Uterus (tissue), 2 donors: ENCODE measurements around the gene PHF2.

Experiments used
- POLR2A ChIP-seq, 2 donors: fragments of 450-650 bp; IDR thresholded peaks; one replicate each; pipeline ENCODE4 v1.6.1; 2016; ENCODE audit warnings: antibody characterized with exemption in 2 of 2, mild to moderate bottlenecking in 1 of 2, moderate library complexity in 1 of 2
- TF ChIP-seq, protein P1 (sequence below), 4 experiments: fragments of 200-600 bp in 2 of 4; fragments of 450-650 bp in 2 of 4; sonication (generic) in 2 of 4; IDR thresholded peaks; one replicate each; pipeline ENCODE4 v1.5.1; 2016 to 2019; ENCODE audit warnings: antibody characterized with exemption in 4 of 4, mild to moderate bottlenecking in 2 of 4, moderate library complexity in 1 of 4

DNA sequence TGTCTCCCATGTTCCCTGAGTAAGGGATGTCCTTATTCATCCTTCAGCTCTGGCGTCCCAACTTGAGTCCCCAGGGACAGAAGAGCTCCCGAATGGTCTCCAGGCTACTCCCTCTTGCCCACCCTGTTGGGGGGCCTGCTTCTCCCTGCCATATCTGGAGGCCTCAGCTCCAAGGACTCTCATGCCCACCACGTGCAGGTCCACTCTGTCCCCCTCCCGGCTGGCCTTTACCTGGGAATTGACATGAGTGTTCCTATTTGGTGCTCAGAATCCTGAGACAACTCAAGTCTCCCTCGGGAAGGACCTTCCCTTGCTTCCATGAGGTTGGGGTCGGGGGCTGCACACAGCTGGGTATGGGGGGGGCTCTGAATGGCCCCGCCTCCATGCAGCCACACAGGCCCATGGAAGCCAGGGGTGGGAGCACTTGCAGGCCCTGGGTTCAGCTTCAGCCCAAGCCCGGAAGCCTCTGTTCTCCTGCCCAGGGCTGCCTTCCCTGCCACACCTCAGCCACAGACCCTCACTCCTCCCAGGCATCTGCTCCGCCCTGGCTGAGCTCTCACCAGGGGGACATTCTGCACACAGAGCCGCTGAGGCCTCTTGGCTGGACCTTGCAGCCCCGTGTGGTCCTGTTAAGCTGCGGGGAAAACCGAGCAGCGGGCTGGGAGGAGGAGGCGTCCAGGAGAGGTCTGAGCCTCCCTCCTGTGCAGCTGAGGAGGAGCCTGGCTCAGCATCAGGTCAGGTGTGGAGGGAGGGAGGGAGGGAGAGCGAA, 121.9 kb downstream of the PHF2 start:
- TF ChIP-seq POLR2A (IDR thresholded peaks at IDR 0.05): no peak
- TF ChIP-seq, protein P1, sequence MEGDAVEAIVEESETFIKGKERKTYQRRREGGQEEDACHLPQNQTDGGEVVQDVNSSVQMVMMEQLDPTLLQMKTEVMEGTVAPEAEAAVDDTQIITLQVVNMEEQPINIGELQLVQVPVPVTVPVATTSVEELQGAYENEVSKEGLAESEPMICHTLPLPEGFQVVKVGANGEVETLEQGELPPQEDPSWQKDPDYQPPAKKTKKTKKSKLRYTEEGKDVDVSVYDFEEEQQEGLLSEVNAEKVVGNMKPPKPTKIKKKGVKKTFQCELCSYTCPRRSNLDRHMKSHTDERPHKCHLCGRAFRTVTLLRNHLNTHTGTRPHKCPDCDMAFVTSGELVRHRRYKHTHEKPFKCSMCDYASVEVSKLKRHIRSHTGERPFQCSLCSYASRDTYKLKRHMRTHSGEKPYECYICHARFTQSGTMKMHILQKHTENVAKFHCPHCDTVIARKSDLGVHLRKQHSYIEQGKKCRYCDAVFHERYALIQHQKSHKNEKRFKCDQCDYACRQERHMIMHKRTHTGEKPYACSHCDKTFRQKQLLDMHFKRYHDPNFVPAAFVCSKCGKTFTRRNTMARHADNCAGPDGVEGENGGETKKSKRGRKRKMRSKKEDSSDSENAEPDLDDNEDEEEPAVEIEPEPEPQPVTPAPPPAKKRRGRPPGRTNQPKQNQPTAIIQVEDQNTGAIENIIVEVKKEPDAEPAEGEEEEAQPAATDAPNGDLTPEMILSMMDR (IDR thresholded peaks at IDR 0.05): no peak
